ENCODE measurements around the gene CNGB1.
"Not testable (repeated sequence)": the region's sequence is repeated elsewhere in the genome, so short reads cannot be mapped to it uniquely, and the experiment has no call there.

The CNGB1 gene

GRCh38 chr16:57997176-57997527, 26.2 kb upstream of the CNGB1 start:
- DNase-seq (ENCODE audit: low read depth in 3 of 3): no peak

GRCh38 chr16:57996406-57997175, 25.7 kb upstream of the CNGB1 start:
- no peak for DNase-seq (ENCODE audit: low read depth in 3 of 3)

GRCh38 chr16:57995721-57996405, 24.9 kb upstream of the CNGB1 start:
- no peak for DNase-seq (ENCODE audit: low read depth in 3 of 3)

- DNase-seq (ENCODE audit: low read depth in 3 of 3): no peak
Measured at GRCh38 chr16:57994778-57995177, 23.9 kb upstream of the CNGB1 start.

GRCh38 chr16:57994361-57994760, 23.4 kb upstream of the CNGB1 start:
- no peak for DNase-seq (ENCODE audit: low read depth in 3 of 3)

GRCh38 chr16:57993897-57994296, 23.0 kb upstream of the CNGB1 start:
- no peak for DNase-seq (ENCODE audit: low read depth in 3 of 3)

- DNase-seq (ENCODE audit: low read depth in 3 of 3): no peak
Measured at GRCh38 chr16:57993438-57993837, 22.5 kb upstream of the CNGB1 start.

- DNase-seq (ENCODE audit: low read depth in 3 of 3): no peak
Measured at GRCh38 chr16:57992084-57992483, 21.2 kb upstream of the CNGB1 start.

GRCh38 chr16:57991551-57992059, 20.7 kb upstream of the CNGB1 start:
- DNase-seq (ENCODE audit: low read depth in 3 of 3): no peak

GRCh38 chr16:57988929-57989328, 18.0 kb upstream of the CNGB1 start:
- no peak for DNase-seq (ENCODE audit: low read depth in 3 of 3)

GRCh38 chr16:57987441-57988177, 16.7 kb upstream of the CNGB1 start:
- no peak for DNase-seq (ENCODE audit: low read depth in 3 of 3)

- no peak for DNase-seq (ENCODE audit: low read depth in 3 of 3)
Measured at GRCh38 chr16:57986196-57986595, 15.3 kb upstream of the CNGB1 start.

GRCh38 chr16:57985204-57986181, 14.6 kb upstream of the CNGB1 start:
- no peak for DNase-seq (ENCODE audit: low read depth in 3 of 3)

- peak; percentile 81 to 88 (median 88) for DNase-seq (ENCODE audit: low read depth in 3 of 3)
Measured at GRCh38 chr16:57984443-57985203, 13.7 kb upstream of the CNGB1 start.

- no peak for DNase-seq (ENCODE audit: low read depth in 3 of 3)
Measured at GRCh38 chr16:57982385-57982784, 11.5 kb upstream of the CNGB1 start.

GRCh38 chr16:57981636-57982035, 10.7 kb upstream of the CNGB1 start:
- DNase-seq (ENCODE audit: low read depth in 3 of 3): no peak

GRCh38 chr16:57979006-57979585, 8.2 kb upstream of the CNGB1 start:
- DNase-seq (ENCODE audit: low read depth in 3 of 3): no peak

- not testable (repeated sequence) for DNase-seq (ENCODE audit: low read depth in 3 of 3)
Measured at GRCh38 chr16:57978070-57978465, 7.1 kb upstream of the CNGB1 start.

GRCh38 chr16:57977418-57978069, 6.6 kb upstream of the CNGB1 start:
- no peak for DNase-seq (ENCODE audit: low read depth in 3 of 3)

- DNase-seq (ENCODE audit: low read depth in 3 of 3): no peak
Measured at GRCh38 chr16:57976331-57976796, 5.4 kb upstream of the CNGB1 start.

Data from stimulated activated CD4-positive, alpha-beta T cell treated with anti-CD3 and anti-CD28 coated beads, TNF-alpha, amount 100 ng/mL, for 4 hours (primary cell).